HFFc6 (cell line): ENCODE data around the gene THEM4. TPM values are rescaled to one million over a fixed set of nuclear protein-coding genes. Genes with fewer than 3 reads are reported as not detected.

Experiments used
- DNase-seq: peaks from one replicate; pipeline ENCODE4 v3.0.0-alpha.2; 2018
- H3K27ac Mint-ChIP-seq: 2 replicates; pipeline ENCODE4 v1.8.0; 2020; ENCODE audit warnings: mild to moderate bottlenecking, mixed read lengths
- H3K27me3 Mint-ChIP-seq: 2 replicates; pipeline ENCODE4 v1.8.0; 2021; ENCODE audit warnings: mild to moderate bottlenecking, moderate library complexity, mixed read lengths; ENCODE audit not compliant: insufficient read depth
- H3K36me3 Mint-ChIP-seq: 2 replicates; pipeline ENCODE4 v1.8.0; 2021; ENCODE audit warnings: low read depth, mixed read lengths
- H3K4me1 Mint-ChIP-seq: 2 replicates; pipeline ENCODE4 v1.8.0; 2020; ENCODE audit warnings: low read depth, mixed read lengths
- H3K4me3 Mint-ChIP-seq: 2 replicates; pipeline ENCODE4 v1.8.0; 2020; ENCODE audit warnings: mild to moderate bottlenecking, moderate library complexity, mixed read lengths
- H3K9me3 Mint-ChIP-seq: 2 replicates; pipeline ENCODE4 v1.8.0; 2020; ENCODE audit warnings: mild to moderate bottlenecking, mixed read lengths
- CTCF ChIP-seq: fragments of 200-600 bp; sonication (generic); IDR thresholded peaks from 2 replicates; pipeline ENCODE4 v1.5.0; 2021; ENCODE audit warnings: antibody characterized with exemption, mild to moderate bottlenecking
- total RNA-seq, 6 experiments: library from RNA; stranded (reverse); fragmentation: NEBNext Ultra II Directional; extraction: Animal tissue kit (Norgen Biotek cat#: 25700); gene quantifications; 2 replicates in 1 of 6; 3 replicates in 5 of 6; pipeline ENCODE4 v1.2.3, GENCODE V29; 2021

The THEM4 gene
- total RNA-seq, 6 experiments from 2014 or later, result 8.0 to 10.1 (median 9.3) TPM

GRCh38 chr1:151934048-151934493 is 24.8 kb upstream of the THEM4 start:
- peak; percentile 90 for TF ChIP-seq CTCF
- peak; percentile 39 for DNase-seq
- Mint-ChIP-seq H3K4me1 (peaks cover 7% of the 10 kb centered on the region), H3K9me3 (no peaks in the 10 kb centered on the region), H3K4me3 (no peak overlapping the region), H3K27ac (no peak overlapping the region), H3K36me3 (no peaks in the 10 kb centered on the region), H3K27me3 (peaks cover 6% of the 10 kb centered on the region)

DNA sequence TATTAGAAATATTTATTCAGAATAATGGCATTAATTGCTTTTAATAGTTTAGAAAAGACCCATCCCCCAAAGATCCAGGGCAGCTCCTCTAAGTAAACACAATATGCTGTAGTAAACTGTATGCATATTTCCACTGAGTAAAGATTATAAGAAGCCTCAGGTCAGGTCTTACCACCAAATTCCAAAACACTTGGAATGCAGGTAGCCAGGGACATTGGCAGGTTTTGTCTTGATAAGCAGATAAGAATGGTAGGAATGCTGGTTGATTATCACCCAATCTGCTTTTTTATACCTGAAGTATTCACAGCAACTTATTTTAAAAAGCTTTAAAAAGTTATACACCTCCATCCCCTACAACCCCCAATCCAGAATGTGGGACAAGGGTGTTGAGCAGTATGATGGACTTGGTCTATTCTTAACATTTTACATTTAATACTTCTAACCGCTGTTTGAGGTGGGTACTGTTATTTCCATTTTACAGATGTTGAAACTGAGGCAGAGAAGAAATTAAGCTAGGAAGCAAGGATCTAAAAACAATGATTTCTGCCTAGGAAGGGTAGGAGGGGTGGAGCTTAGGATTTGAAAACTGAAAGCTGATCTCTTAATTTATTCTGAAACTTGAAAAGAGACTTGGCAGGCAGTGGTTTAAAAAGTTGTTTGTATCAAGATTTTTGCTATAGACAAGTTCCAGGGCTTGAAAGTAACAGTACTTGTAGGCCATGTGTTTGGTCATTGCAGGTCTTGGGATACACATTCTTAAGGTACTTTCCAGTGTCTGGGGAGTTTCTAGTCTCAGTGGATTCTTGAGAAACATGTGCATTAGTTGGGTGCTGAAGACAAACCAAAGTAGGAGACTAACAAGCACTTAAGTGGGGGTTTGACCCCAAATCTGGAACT is 15.6 kb upstream of the THEM4 start:
- Mint-ChIP-seq H3K27ac (no peak overlapping the region), H3K36me3 (no peaks in the 10 kb centered on the region), H3K4me3 (no peak overlapping the region), H3K4me1 (no peaks in the 10 kb centered on the region), H3K27me3 (peaks cover 28% of the 10 kb centered on the region), H3K9me3 (no peaks in the 10 kb centered on the region)
- TF ChIP-seq CTCF, result no peak
- no peak for DNase-seq

DNA sequence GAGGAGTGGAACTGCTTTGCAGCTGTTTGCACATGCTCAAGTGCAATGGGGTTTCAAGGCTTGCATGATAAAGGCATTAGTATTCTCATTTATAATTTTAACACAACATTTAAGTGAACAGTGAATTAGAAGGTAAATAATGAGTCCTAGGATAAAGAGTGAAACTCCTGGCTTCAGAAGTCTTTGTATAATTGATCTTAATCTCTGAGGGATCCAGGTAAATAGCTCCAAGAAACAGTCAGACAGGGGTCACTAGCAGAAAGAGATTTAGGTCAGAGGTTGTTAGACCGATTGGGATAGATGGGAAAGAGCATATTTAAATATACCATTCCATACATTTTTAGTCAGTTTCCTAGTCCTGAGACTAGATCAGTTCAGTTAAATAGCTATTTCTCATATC is 14.1 kb upstream of the THEM4 start:
- Mint-ChIP-seq H3K36me3 (no peaks in the 10 kb centered on the region), H3K4me3 (no peak overlapping the region), H3K27me3 (peaks cover 24% of the 10 kb centered on the region), H3K27ac (no peak overlapping the region), H3K4me1 (no peaks in the 10 kb centered on the region), H3K9me3 (no peaks in the 10 kb centered on the region)
- no peak for TF ChIP-seq CTCF
- no peak for DNase-seq

- Mint-ChIP-seq H3K4me3 (no peak overlapping the region), H3K36me3 (no peaks in the 10 kb centered on the region), H3K4me1 (no peaks in the 10 kb centered on the region), H3K9me3 (no peaks in the 10 kb centered on the region), H3K27ac (no peak overlapping the region), H3K27me3 (peaks cover 30% of the 10 kb centered on the region)
- DNase-seq, result no peak
- TF ChIP-seq CTCF, result no peak
Measured at GRCh38 chr1:151920149-151920548, 10.8 kb upstream of the THEM4 start.

DNA sequence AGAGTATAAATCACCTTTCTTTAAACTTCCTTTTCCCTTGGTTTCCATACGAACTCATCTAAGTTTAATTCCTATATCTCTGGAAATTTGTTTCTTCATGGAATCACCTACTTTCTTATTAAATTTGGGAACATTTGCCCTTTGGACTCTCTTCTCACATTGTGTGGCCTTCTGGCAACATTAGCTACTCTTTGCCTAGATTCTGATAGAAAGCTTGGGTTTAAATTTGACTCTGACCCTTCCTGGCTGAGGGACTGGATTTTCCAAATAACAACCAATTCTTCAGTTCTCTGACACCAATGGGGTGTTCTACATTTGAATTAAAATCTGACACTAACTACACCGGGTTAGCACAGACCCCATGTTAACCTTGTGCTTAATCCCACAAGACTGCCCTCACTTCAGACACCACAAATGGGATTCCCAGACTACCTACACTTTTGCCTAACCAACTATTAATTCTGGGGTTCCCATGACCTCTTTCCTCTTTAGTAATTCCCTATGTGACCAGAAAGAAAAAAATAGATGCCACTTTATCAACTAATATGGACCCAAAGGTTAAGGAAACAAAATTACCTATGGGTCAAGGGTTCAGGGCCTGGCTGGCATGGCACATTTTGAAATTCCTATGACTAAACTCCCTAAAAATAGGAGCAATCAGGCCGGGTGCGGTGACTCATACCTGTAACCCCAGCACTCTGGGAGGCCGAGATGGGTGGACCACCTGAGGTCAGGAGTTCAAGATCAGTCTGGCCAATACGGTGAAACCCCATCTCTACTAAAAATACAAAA is 9.7 kb upstream of the THEM4 start:
- no peaks in the 10 kb centered on the region for H3K36me3 Mint-ChIP-seq
- no peak overlapping the region for H3K4me3 Mint-ChIP-seq
- peaks cover 22% of the 10 kb centered on the region for H3K27me3 Mint-ChIP-seq

More for the DNA sequence above, 9.7 kb upstream of the THEM4 start:
- no peaks in the 10 kb centered on the region for H3K4me1 Mint-ChIP-seq
- no peak for TF ChIP-seq CTCF
- DNase-seq, result no peak
- no peaks in the 10 kb centered on the region for H3K9me3 Mint-ChIP-seq
- no peak overlapping the region for H3K27ac Mint-ChIP-seq
